HCT116 (cell line): ENCODE data around the gene COPS6. TPM values are rescaled to one million over a fixed set of nuclear protein-coding genes. Genes with fewer than 3 reads are reported as not detected.

Experiments used
- ATAC-seq: fragments of 200-7000 bp; cut with Tn5 transposase; 2 replicates; pipeline ENCODE4 v1.9.1; 2020; ENCODE audit warnings: mild to moderate bottlenecking, moderate library complexity
- BruUV-seq: library from RNA; stranded (reverse); fragments of 400-500 nt; replicated peaks from 2 replicates; lab custom pipeline; 2021; lab: Mats Ljungman, UMichigan
- CTCF ChIA-PET: fragments of 300-600 bp; sonication (Branson Sonifier 250); formaldehyde crosslinking; loops from one replicate; lab custom pipeline; 2021; ENCODE audit warnings: antibody characterized with exemption; lab: Charles Lee
- POLR2A ChIA-PET: fragments of 300-600, 350-600 bp; sonication (Branson Sonifier 250); formaldehyde crosslinking; loops from one replicate; lab custom pipeline; 2021; ENCODE audit warnings: antibody characterized with exemption; lab: Charles Lee
- RAD21 ChIA-PET, 2 experiments: fragments of 300-600 bp; sonication (Branson Sonifier 250); formaldehyde crosslinking; loops; one replicate each; lab custom pipeline; 2023; ENCODE audit warnings: low total read pairs in 2 of 2; ENCODE audit not compliant: uncharacterized antibody in 2 of 2, unreplicated experiment in 2 of 2, low non-redundant PET in 1 of 2; lab: Charles Lee
- DNase-seq: peaks from one replicate; pipeline ENCODE4 v3.0.0-alpha.2; 2010; ENCODE audit warnings: low read depth, low spot score
- H2AFZ ChIP-seq: fragments of 200-600 bp; shearing (Covaris generic), sonication (generic); 2 replicates; pipeline ENCODE4 v1.6.1; 2017; ENCODE audit warnings: low read depth, mixed run types, mixed read lengths, antibody characterized with exemption, low read length; ENCODE audit not compliant: poor library complexity, severe bottlenecking
- H3K27ac ChIP-seq: 2 replicates; pipeline ENCODE4 v1.5.1; 2012; ENCODE audit warnings: low read depth, low read length
- H3K27me3 ChIP-seq: fragments of 200-600 bp; sonication (generic); 2 replicates; pipeline ENCODE4 v1.6.1; 2016; ENCODE audit warnings: mixed run types, low read length, mixed read lengths; ENCODE audit not compliant: insufficient read depth
- H3K36me3 ChIP-seq, 2 experiments: fragments of 200-500 bp in 1 of 2; fragments of 200-600 bp in 1 of 2; sonication (Bioruptor generic) in 1 of 2; sonication (generic) in 1 of 2; 2 replicates each; pipeline versions ENCODE4 v1.5.1 to v1.6.1; 2014 to 2016; ENCODE audit warnings: low read length in 2 of 2, inconsistent platforms in 1 of 2, mixed read lengths in 1 of 2, mixed run types in 1 of 2; ENCODE audit not compliant: insufficient read depth in 2 of 2, control insufficient read depth in 1 of 2
- H3K4me1 ChIP-seq, 2 experiments: fragments of 200-600 bp in 1 of 2; sonication (generic) in 1 of 2; 2 replicates each; pipeline versions ENCODE4 v1.5.1 to v1.6.1; 2012 to 2017; ENCODE audit warnings: low read length in 2 of 2, inconsistent platforms in 1 of 2, mild to moderate bottlenecking in 1 of 2, mixed read lengths in 1 of 2, mixed run types in 1 of 2, moderate library complexity in 1 of 2; ENCODE audit not compliant: insufficient read depth in 2 of 2, control insufficient read depth in 1 of 2
- H3K4me2 ChIP-seq: fragments of 200-600 bp; sonication (generic); 2 replicates; pipeline ENCODE4 v1.6.1; 2017; ENCODE audit warnings: mixed run types, low read length, mixed read lengths
- H3K4me3 ChIP-seq, 2 experiments: fragments of 200-600 bp in 1 of 2; sonication (generic) in 1 of 2; replicated peaks in 1 of 2; 2 replicates each; pipeline ENCODE4 v1.5.1; 2011 to 2016; ENCODE audit warnings: low read length in 2 of 2, control low read depth in 1 of 2, low read depth in 1 of 2, mild to moderate bottlenecking in 1 of 2, mixed read lengths in 1 of 2, mixed run types in 1 of 2
- H3K79me2 ChIP-seq: fragments of 200-600 bp; sonication (generic); 2 replicates; pipeline ENCODE4 v1.6.1; 2017; ENCODE audit warnings: mild to moderate bottlenecking, mixed run types, low read length, moderate library complexity, mixed read lengths; ENCODE audit not compliant: insufficient read depth
- H3K9ac ChIP-seq: fragments of 200-600 bp; sonication (generic); 2 replicates; pipeline ENCODE4 v1.6.1; 2016; ENCODE audit warnings: low read length, mixed read lengths
- H3K9me2 ChIP-seq: fragments of 200-600 bp; sonication (generic), shearing (Covaris generic); 2 replicates; pipeline ENCODE4 v1.6.1; 2017; ENCODE audit warnings: mixed run types, mild to moderate bottlenecking, moderate library complexity; ENCODE audit not compliant: insufficient read depth
- H3K9me3 ChIP-seq, 2 experiments: fragments of 200-500 bp in 1 of 2; fragments of 200-600 bp in 1 of 2; sonication (Bioruptor generic) in 1 of 2; sonication (generic) in 1 of 2; 2 replicates each; pipeline ENCODE4 v1.6.1; 2014 to 2017; ENCODE audit warnings: low read length in 2 of 2, mixed read lengths in 2 of 2, inconsistent platforms in 1 of 2, low read depth in 1 of 2, mild to moderate bottlenecking in 1 of 2, mixed run types in 1 of 2, moderate library complexity in 1 of 2; ENCODE audit not compliant: control insufficient read depth in 1 of 2, insufficient read depth in 1 of 2
- H4K20me1 ChIP-seq: fragments of 200-600 bp; sonication (generic), shearing (Covaris generic); 2 replicates; pipeline ENCODE4 v1.6.1; 2017; ENCODE audit warnings: mixed run types, mild to moderate bottlenecking, moderate library complexity; ENCODE audit not compliant: insufficient read depth
- CEBPB ChIP-seq: IDR thresholded peaks from 2 replicates; pipeline ENCODE4 v1.6.1; 2012; ENCODE audit warnings: low read depth
- ELF1 ChIP-seq: IDR thresholded peaks from 2 replicates; pipeline ENCODE4 v1.6.1; 2012; ENCODE audit warnings: low read depth, borderline replicate concordance
- JUND ChIP-seq: IDR thresholded peaks from 2 replicates; pipeline ENCODE4 v1.6.1; 2012
- POLR2A ChIP-seq: IDR thresholded peaks from 2 replicates; pipeline ENCODE4 v1.7.0; 2011; ENCODE audit warnings: borderline replicate concordance; ENCODE audit not compliant: insufficient read depth, insufficient read length; ENCODE audit errors: extremely low read depth
- RAD21 ChIP-seq: IDR thresholded peaks from 2 replicates; pipeline ENCODE4 v1.6.1; 2012; ENCODE audit warnings: low read depth, mild to moderate bottlenecking
- SIN3A ChIP-seq: IDR thresholded peaks from 2 replicates; pipeline ENCODE4 v1.6.1; 2012; ENCODE audit warnings: low read depth
- SP1 ChIP-seq: IDR thresholded peaks from 2 replicates; pipeline ENCODE4 v1.6.1; 2012; ENCODE audit warnings: low read depth
- intact Hi-C: fragments of 100-400 bp; cut with micrococcal nuclease; formaldehyde crosslinking; loops from 2 replicates; pipeline ENCODE4 v1.10.0; 2022
- total RNA-seq: library from RNA; stranded (reverse); gene quantifications from one replicate; pipeline ENCODE4 v1.2.1, GENCODE V29; 2021; ENCODE audit not compliant: unreplicated experiment
- TF ChIP-seq, protein P1 (sequence below), 3 experiments: fragments of 200-600 bp in 1 of 3; sonication (generic) in 1 of 3; IDR thresholded peaks in 2 of 3; conservative IDR thresholded peaks in 1 of 3; 2 replicates each; pipeline ENCODE4 v1.5.1; 2012 to 2017; ENCODE audit warnings: low read depth in 2 of 3, low read length in 2 of 3, antibody characterized with exemption in 1 of 3, borderline replicate concordance in 1 of 3, control low read depth in 1 of 3, mild to moderate bottlenecking in 1 of 3, mixed read lengths in 1 of 3, mixed run types in 1 of 3, moderate library complexity in 1 of 3; ENCODE audit not compliant: insufficient read depth in 1 of 3
- TF ChIP-seq, protein P2 (sequence below): IDR thresholded peaks from 2 replicates; pipeline ENCODE4 v1.6.1; 2012

COPS6 gene
- total RNA-seq, 1 experiment from 2014 or later = 126 TPM

DNA sequence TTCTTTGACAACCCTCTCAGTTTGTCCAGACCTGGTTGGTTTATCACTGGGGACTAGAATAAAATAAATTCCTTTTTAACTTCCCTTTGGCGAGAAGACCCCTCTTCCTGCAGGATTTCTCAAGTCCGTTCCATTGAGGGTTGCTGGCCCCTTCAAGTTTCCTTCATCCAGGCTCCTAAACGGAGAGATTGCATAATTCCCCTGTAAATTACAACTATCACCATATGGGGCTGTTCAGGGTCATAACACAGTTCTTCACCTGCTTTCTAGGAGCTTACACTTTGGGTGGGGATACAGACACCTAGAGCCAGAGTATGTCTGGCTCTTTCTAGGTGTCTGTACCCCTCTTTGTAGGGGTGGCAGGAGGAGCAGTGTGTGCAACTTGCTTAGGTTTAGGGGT lies 3.3 kb upstream of the COPS6 start:
- ATAC-seq = no peak
- H3K9me3 ChIP-seq = no peaks in the 10 kb centered on the region
- H3K9me2 ChIP-seq = no peaks in the 10 kb centered on the region
- H3K4me1 ChIP-seq = peaks cover 11 to 49% of the 10 kb centered on the region in 2 experiments
- H3K27ac ChIP-seq = no peak overlapping the region
- no peaks in the 10 kb centered on the region for H3K27me3 ChIP-seq
- TF ChIP-seq CEBPB = no peak
- TF ChIP-seq, protein P1, sequence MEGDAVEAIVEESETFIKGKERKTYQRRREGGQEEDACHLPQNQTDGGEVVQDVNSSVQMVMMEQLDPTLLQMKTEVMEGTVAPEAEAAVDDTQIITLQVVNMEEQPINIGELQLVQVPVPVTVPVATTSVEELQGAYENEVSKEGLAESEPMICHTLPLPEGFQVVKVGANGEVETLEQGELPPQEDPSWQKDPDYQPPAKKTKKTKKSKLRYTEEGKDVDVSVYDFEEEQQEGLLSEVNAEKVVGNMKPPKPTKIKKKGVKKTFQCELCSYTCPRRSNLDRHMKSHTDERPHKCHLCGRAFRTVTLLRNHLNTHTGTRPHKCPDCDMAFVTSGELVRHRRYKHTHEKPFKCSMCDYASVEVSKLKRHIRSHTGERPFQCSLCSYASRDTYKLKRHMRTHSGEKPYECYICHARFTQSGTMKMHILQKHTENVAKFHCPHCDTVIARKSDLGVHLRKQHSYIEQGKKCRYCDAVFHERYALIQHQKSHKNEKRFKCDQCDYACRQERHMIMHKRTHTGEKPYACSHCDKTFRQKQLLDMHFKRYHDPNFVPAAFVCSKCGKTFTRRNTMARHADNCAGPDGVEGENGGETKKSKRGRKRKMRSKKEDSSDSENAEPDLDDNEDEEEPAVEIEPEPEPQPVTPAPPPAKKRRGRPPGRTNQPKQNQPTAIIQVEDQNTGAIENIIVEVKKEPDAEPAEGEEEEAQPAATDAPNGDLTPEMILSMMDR (IDR thresholded peaks at IDR 0.05 in 2 of 3, conservative IDR thresholded peaks at IDR 0.05 in 1 of 3; ENCODE audit: borderline replicate concordance in 1 of 3, insufficient read depth in 1 of 3, low read depth in 2 of 3, low read length in 2 of 3) = no peak
- TF ChIP-seq POLR2A = no peak
- TF ChIP-seq RAD21 = no peak
- TF ChIP-seq ELF1 = no peak
- no peak for TF ChIP-seq JUND
- TF ChIP-seq SP1 = no peak
- TF ChIP-seq SIN3A = no peak
- TF ChIP-seq, protein P2, sequence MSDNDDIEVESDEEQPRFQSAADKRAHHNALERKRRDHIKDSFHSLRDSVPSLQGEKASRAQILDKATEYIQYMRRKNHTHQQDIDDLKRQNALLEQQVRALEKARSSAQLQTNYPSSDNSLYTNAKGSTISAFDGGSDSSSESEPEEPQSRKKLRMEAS = no peak
- intact Hi-C loops = no loop called here
- H3K4me2 ChIP-seq = no peak overlapping the region
- no peaks in the 10 kb centered on the region for H4K20me1 ChIP-seq
- H2AFZ ChIP-seq = no peak overlapping the region
- RAD21 ChIA-PET = no interaction called here
- POLR2A ChIA-PET = no interaction called here
- H3K36me3 ChIP-seq = peaks cover 2% of the 10 kb centered on the region in 2 experiments; a peak in 1 of 4 replicates
- CTCF ChIA-PET = no interaction called here
- no peak overlapping the region for H3K9ac ChIP-seq
- H3K4me3 ChIP-seq = no peak overlapping the region
- no peak for DNase-seq
- H3K79me2 ChIP-seq = peaks cover 25% of the 10 kb centered on the region
- BruUV-seq = no TSS peak
